Measurements from ENCODE around the gene KRTAP19-5. TPM values are rescaled to one million over a fixed set of nuclear protein-coding genes. Genes with fewer than 3 reads are reported as not detected.
"Not testable (repeated sequence)": the region's sequence is repeated elsewhere in the genome, so short reads cannot be mapped to it uniquely, and the experiment has no call there.

Gene KRTAP19-5
- total RNA-seq: not detected
- long read RNA-seq: 0 reads

DNA sequence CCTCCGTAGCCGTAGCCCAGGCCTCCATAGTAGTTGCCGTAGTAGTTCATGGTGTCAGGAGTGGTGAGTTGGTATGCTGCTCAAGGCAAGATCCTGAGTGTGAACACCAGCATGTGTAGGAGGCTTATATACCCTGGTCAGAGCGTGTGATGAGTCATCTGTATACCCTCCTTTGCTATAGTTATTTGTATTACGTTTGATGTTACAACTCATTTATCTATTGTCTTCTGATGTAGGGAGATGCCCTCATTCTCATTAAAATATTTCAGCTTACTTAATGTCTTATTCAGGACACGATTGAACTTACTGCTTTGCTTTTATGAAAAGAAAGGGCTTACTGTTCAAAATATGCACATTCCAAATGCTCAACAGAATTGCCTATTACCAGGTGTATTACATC lies at the start of gene KRTAP19-5:
Gene KRTAP19-5 (minus strand): TSS at position 101 of the 400 bp plus-strand sequence. CDS start 51 bp downstream, at position 50.
- intact Hi-C loops (cut with DNase I, micrococcal nuclease): no loop called here
- ATAC-seq (no peak), DNase-seq (no peak)

DNA sequence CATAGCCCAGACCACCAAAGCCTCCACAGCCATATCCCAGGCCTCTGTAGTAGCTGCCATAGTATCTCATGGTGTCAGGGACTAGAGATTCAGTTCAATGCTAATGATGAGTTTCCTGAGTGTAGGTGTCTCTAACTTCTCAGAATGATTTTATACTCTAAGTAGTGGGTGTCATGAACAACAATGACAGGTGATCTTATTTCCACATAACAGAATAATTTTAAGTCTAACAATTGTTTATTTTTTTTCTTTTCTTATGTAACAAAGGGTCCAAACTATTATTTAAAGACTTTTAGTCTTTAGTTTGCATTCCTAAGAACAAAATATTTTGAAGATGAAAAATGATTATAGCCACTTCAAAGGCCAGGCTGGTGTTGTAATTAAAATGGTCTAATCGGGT lies 39.8 kb upstream of the KRTAP19-5 start, which contains the start of gene KRTAP19-6:
Gene KRTAP19-6 (minus strand): TSS at position 101 of the 400 bp plus-strand sequence. CDS start 31 bp downstream, at position 70.
- DNase-seq (no peak), ATAC-seq (no peak)
- intact Hi-C loops (cut with DNase I, micrococcal nuclease): no loop called here

DNA sequence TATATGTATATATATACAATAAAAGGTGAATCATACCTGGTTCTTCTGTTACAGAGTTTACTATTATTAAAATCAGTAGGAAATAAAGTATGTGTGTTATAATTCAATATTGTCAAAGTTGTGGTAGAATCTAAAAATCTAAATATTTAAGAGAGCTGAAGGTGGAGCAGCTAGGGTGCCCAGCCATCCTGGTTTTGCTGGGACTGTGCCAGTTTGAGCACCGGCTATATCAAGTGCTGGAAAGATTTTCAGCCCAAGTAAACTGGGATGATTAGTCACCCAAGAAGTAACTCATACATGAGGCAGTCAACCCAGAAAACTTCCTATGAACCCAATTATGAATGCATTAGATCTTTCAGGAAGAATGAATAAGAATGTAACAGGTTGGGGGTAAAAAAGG lies 16.9 kb upstream of the KRTAP19-5 start:
- intact Hi-C loops (cut with DNase I, micrococcal nuclease): no loop called here
- DNase-seq: no peak
- no peak for ATAC-seq

DNA sequence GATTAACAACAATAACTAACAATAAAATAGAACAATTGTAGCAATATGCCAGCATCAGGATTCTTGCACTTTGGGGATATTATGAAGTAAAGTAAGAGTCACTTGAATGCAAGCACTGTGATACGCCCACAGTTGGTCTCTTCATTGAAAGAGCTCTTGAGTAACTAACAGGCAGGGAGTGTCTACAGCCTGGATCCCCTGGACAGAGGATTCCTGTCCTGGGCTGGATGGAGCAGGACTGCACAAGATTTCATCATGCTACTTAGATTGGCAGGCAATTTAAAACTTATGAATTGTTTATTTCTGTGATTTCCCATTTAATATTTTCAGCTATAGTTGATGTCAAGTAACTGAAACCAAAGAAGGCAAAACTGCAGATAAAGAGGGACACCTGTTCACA lies 13.7 kb upstream of the KRTAP19-5 start:
- intact Hi-C loops (cut with DNase I, micrococcal nuclease): no loop called here
- no peak for ATAC-seq
- DNase-seq: no peak

DNA sequence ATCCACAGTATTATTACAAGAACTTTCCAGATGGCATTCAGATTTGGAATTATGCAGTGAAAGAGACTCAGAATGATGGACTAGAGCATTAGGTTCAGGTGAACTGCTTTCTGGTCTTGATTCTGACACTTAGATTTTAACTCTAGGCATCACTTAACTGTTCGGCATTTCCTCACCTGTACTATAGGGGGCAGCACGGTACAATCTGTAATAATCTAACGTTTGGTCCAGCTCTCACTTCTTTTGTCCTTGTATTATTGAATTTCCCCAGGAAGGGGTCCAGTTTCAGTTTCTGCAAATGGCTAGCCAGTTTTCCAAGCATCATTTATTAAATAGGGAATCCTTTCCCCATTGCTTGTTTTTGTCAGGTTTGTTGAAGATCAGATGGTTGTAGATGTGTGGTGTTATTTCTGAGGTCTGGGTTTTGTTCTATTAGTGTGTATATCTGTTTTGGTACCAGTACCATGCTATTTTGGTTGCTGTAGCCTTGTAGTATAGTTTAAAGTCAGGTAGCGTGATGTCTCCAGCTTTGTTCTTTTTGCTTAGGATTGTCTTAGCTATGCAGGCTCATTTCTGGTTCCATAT lies 3.8 kb upstream of the KRTAP19-5 start:
- ATAC-seq: not testable (repeated sequence)

DNA sequence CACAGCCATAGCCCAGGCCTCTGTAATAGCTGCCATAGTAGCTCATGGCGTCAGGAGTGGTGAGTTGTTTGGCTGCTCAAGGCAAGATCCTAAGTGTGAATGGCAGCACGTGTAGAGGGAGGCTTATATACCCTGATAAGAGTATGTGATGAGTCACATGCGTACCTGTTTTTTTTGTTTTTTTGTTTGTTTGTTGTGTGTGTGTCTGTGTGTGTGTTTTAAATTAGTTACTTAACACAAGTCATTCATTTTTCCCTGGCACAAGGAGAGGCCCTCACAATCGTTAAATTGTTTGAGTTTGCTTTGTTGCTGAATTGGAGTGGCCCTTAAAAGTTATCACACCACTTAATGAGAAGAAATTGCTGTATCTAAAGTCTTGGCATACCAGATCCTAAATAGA lies 4.9 kb downstream of the KRTAP19-5 start, which contains the start of gene KRTAP19-4:
Gene KRTAP19-4 (minus strand): TSS at position 101 of the 400 bp plus-strand sequence. CDS start 55 bp downstream, at position 46.
- DNase-seq (no peak), ATAC-seq (no peak)
- intact Hi-C loops (cut with DNase I, micrococcal nuclease): no loop called here

More for the DNA sequence above, 3.8 kb upstream of the KRTAP19-5 start:
- DNase-seq; intact Hi-C loops (cut with DNase I, micrococcal nuclease): not testable (repeated sequence)

DNA sequence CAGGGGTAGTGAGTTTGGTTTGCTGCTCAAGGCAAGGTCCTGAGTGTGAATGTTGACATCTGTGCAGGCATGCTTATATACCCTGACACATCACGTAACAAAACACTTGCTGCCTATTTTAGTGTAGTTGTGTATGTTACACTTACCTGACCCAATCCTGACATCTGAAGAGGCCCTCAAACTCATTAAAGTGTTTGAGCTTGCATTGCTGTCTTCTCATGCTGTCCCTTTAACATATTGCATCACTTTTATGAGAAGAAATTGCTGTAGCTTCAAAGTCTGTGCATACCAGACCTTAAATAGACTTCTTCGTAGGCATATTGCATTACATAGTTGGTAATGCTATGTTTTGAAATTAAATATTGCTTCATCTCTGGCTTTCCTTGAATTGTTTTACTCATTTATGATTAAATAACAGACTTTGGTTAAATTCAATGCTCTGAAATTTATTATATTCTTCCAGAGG lies 9.9 kb downstream of the KRTAP19-5 start, which contains the start of gene KRTAP19-3:
Gene KRTAP19-3 (minus strand): TSS at position 51 of the 466 bp plus-strand sequence. CDS start 56 bp downstream, outside the sequence.
- intact Hi-C loops (cut with DNase I, micrococcal nuclease): no loop called here
- DNase-seq: no peak

DNA sequence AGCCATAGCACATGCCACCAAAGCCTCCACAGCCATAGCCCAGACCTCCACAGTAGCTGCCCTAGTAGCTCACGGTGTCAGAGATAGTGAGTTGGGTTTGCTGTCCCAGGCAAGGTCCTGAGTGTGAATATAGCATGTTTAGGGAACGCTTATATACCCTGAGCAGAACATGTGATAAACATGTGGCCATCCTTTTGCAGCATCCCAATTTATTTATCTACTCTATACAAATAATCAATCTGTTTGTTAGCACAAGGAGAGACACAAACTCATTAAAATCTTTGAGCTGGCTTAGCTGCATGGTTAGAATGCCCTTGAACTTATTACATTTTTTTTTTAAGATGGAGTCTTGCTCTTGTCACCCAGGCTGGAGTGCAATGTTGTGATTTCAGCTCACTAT lies 14.6 kb downstream of the KRTAP19-5 start, which contains the start of gene KRTAP19-2:
Gene KRTAP19-2 (minus strand): TSS at position 101 of the 400 bp plus-strand sequence. CDS start 88 bp downstream, at position 13.
- intact Hi-C loops (cut with DNase I, micrococcal nuclease): no loop called here
- no peak for ATAC-seq
- no peak for DNase-seq

More for the DNA sequence above, 9.9 kb downstream of the KRTAP19-5 start, which contains the start of gene KRTAP19-3:
- ATAC-seq: no peak

DNA sequence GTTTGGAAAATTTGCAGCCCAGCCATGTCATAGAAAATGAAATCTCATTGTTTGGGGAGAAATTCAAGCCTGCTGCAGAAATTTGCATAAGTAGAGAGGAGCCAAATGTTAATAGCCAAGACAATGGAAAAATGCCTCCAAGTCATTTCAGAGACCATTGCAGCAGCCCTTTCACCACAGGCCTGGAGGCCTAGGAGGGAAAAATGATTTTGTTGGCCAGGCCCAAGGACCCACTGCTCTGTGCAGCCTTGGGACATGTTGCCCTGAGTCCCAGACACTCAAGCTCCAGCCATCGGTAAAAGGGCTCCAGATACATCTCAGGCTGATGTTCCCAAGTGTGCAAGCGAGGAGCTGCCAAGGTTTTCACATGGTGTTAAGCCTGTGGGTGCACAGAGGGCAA lies 15.8 kb downstream of the KRTAP19-5 start:
- ATAC-seq: no peak
- intact Hi-C loops (cut with DNase I, micrococcal nuclease): no loop called here

DNA sequence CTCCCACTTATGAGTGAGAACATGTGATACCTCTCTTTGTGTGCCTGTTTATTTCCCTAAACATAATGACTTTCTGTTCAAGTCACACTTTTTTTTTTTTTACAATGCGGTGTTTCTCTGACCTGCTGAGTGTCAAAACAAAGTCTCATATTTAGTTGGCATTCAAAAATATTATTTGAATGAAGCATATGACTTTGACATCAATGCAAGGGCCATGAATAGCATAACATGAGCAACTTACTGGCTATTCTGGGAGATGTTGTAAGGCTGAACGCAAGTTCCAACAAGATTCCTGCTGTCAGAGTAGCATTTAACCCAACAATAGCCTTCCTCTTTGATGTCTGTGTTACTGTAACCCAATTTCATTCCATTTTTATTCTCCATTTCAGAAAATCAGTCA lies 19.8 kb downstream of the KRTAP19-5 start:
- ATAC-seq (no peak), DNase-seq (no peak)
- intact Hi-C loops (cut with DNase I, micrococcal nuclease): no loop called here

More for the DNA sequence above, 15.8 kb downstream of the KRTAP19-5 start:
- no peak for DNase-seq

DNA sequence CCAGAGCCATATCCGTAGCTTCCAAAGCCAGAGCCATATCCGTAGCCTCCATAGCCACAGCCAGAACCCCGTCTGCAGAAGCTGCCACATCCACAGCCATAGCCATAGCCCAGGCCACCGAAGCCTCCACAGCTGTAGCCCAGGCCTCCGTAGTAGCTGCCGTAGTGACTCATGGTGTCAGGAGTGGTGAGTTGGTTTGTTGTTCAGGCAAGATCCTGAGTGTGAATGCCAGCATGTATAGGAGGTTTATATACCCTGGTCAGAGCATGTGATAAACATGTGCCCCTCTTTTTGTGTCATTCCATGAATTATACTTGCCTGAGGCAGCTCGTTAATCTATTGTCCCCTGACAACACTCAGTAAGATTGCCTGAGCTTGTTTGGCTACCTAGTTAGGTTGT lies 21.8 kb downstream of the KRTAP19-5 start, which contains the start of gene KRTAP19-1:
Gene KRTAP19-1 (minus strand): TSS at position 223 of the 400 bp plus-strand sequence. CDS start 50 bp downstream, at position 173.
- no peak for DNase-seq
- intact Hi-C loops (cut with DNase I, micrococcal nuclease): no loop called here
- no peak for ATAC-seq

DNA sequence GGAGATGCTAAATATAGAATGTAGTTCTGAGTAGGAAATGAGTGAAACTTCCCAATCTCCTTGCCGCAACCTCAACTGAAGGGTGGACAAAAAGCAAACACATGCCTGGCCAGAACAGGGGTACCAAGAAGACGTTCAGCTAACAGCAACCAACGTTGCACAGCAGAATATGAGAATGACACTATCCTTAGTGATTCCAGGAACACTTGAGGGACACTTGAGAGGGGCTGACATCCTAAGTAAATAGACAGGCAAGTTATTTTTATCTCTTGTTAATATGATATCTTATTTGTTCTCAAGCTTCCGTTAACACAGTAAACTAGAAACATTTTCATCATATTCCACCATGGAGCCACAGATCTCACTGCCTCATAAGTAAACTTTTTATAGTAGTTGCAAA lies 22.7 kb downstream of the KRTAP19-5 start:
- ATAC-seq: no peak
- intact Hi-C loops (cut with DNase I, micrococcal nuclease): no loop called here
- no peak for DNase-seq

DNA sequence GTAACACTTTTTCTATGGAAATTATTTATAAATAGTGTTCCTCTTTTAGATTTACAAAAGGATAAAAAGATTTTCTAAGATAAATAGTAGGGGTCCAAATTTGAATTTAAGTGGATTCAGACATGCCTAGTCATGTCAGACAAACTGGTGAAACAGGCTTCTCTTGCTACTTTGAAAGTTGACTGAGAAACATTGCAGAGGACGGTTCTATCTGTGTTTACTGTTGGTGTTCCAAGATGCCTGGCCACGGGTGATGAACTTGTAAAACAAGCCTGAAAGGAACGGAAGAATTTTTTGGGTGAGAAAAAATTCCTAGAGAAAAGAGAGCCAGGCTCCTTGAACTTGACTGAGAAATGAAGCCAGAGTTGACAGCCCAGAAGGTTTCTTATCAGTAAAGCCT lies 23.9 kb downstream of the KRTAP19-5 start:
- ATAC-seq (no peak), DNase-seq (no peak)
- intact Hi-C loops (cut with DNase I, micrococcal nuclease): no loop called here

DNA sequence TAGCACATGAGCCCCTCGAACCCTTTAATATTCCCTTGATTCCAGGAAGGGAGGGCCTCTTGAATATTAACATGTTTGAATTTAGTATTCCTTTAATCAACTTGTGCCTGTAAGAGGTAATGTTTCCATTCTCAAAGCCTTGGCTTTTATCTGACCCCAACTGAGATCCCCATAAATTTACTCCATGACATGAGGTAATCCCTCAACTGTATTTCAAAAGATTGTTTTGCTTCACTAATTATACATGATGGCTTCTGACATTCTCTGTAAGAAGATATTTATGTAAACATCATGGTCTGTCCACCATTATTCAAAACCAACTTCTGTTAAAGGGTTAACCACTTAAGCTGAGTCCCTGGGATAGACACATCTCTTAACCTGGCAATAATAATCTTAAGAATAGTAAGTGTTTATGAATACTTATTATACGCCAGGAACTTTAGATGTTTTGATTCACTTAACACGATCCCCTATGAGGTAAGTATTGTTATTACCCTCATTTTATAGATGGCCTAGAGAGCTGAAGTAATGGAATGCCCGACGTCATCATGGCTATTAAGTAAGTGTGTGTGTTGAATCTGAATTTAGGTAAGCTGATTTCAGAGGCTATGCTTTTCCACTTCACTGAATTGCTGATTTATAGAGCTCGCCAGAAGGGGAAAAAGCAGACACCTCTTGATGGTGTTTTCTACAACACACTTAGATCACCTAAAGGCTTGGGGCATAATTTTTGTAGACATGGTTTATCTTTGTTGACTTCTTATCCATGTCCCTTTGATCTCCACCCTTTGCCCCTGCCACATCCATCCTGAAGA lies 32.8 kb downstream of the KRTAP19-5 start:
- DNase-seq (no peak), ATAC-seq (no peak)
- intact Hi-C loops (cut with DNase I, micrococcal nuclease): no loop called here

DNA sequence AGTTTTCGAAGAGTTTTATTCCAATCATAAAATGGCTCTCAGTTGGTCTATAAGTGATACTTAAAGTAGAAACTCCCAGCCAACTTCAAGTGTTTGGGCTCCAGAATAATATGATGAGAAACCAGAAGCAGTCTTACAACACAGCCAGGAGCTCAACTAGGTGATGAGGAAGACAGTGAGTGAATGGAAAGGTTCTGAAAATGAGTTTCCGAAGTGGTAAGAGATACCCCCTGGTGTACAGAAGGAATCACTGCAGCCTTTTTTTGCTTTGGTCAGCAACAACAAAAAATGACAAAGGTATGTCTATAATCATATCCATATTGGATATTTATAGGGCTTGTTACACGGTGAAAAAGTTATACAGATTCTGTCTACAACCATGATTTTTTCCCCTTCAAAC lies 38.2 kb downstream of the KRTAP19-5 start:
- intact Hi-C loops (cut with DNase I, micrococcal nuclease): no loop called here
- DNase-seq (no peak), ATAC-seq (no peak)

Other genes starting within 250 kb of the KRTAP19-5 start
- not detected for gene KRTAP24-1, start 219.2 kb downstream of the KRTAP19-5 start, total RNA-seq
- not detected for gene KRTAP25-1, start 212.6 kb downstream of the KRTAP19-5 start, total RNA-seq
- gene KRTAP26-1, start 181.8 kb downstream of the KRTAP19-5 start, total RNA-seq: not detected
- gene KRTAP27-1, start 164.4 kb downstream of the KRTAP19-5 start, total RNA-seq: not detected
- not detected for gene KRTAP23-1, start 153.5 kb downstream of the KRTAP19-5 start, total RNA-seq
- gene KRTAP13-2, start 129.9 kb downstream of the KRTAP19-5 start, total RNA-seq: 1 to 10 TPM; 1.9 to 10.0 TPM
- not detected for gene KRTAP13-1, start 106.1 kb downstream of the KRTAP19-5 start, total RNA-seq
- not detected for gene KRTAP13-3, start 76.2 kb downstream of the KRTAP19-5 start, total RNA-seq
- gene KRTAP13-4, start 71.9 kb downstream of the KRTAP19-5 start, total RNA-seq: not detected
- gene KRTAP15-1, start 61.9 kb downstream of the KRTAP19-5 start, total RNA-seq: not detected
- gene KRTAP19-1, start 21.8 kb downstream of the KRTAP19-5 start, total RNA-seq: not detected
- gene KRTAP19-2, start 14.7 kb downstream of the KRTAP19-5 start, total RNA-seq: not detected
- gene KRTAP19-3, start 10.1 kb downstream of the KRTAP19-5 start, total RNA-seq: not detected
- gene KRTAP19-4, start 5.0 kb downstream of the KRTAP19-5 start, total RNA-seq: not detected
- not detected for gene KRTAP19-6, start 39.7 kb upstream of the KRTAP19-5 start, total RNA-seq
- gene KRTAP19-7, start 59.2 kb upstream of the KRTAP19-5 start, total RNA-seq: not detected
- gene KRTAP22-2, start 88.3 kb upstream of the KRTAP19-5 start, total RNA-seq: not detected
- not detected for gene KRTAP6-3, start 90.3 kb upstream of the KRTAP19-5 start, total RNA-seq
- not detected for gene KRTAP6-2, start 96.8 kb upstream of the KRTAP19-5 start, total RNA-seq
- not detected for gene KRTAP22-1, start 98.9 kb upstream of the KRTAP19-5 start, total RNA-seq
- gene KRTAP6-1, start 111.8 kb upstream of the KRTAP19-5 start, total RNA-seq: not detected
- not detected for gene KRTAP20-1, start 114.3 kb upstream of the KRTAP19-5 start, total RNA-seq
- gene KRTAP20-4, start 118.5 kb upstream of the KRTAP19-5 start, total RNA-seq: not detected
- gene KRTAP20-2, start 133.1 kb upstream of the KRTAP19-5 start, total RNA-seq: not detected
- gene KRTAP20-3, start 140.7 kb upstream of the KRTAP19-5 start, total RNA-seq: not detected
- not detected for gene KRTAP21-3, start 216.6 kb upstream of the KRTAP19-5 start, total RNA-seq
- gene KRTAP21-2, start 245.1 kb upstream of the KRTAP19-5 start, total RNA-seq: not detected

Measured in left colon (tissue), 2 donors.